ENCODE measurements around the gene PKP1. TPM values are rescaled to one million over a fixed set of nuclear protein-coding genes. Genes with fewer than 3 reads are reported as not detected.

Gene PKP1
- total RNA-seq, 1 donor from 2014 or later = 137 TPM

DNA sequence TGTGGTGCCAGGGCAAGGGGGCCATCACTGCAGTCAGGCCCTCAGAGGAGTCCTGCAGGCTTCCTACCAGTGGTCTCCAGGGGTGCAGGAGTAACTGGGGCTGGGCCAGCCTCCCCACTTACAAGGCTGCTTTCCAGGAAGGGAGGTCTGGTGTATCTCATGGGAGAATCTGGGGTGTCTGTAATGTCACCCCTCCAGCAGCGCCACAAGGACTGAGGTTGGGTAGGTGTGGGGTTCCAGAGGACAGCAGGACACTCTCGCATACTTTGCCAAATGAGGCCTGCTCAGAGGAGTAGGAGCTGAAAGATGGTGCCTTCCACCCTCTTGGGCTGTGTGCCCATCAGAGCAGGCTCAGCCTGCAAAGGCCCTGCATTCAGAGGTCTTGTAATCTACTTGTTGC lies 47.2 kb downstream of the PKP1 start:
- DNase-seq = no peak

GRCh38 chr1:201331166-201331565 lies 47.9 kb downstream of the PKP1 start:
- DNase-seq = no peak

GRCh38 chr1:201332021-201332420 lies 48.7 kb downstream of the PKP1 start:
- no peak for DNase-seq

- no peak for DNase-seq
Measured at GRCh38 chr1:201332616-201333335, 49.5 kb downstream of the PKP1 start.

- no peak for DNase-seq
Measured at GRCh38 chr1:201334325-201335173, 51.2 kb downstream of the PKP1 start.

DNA sequence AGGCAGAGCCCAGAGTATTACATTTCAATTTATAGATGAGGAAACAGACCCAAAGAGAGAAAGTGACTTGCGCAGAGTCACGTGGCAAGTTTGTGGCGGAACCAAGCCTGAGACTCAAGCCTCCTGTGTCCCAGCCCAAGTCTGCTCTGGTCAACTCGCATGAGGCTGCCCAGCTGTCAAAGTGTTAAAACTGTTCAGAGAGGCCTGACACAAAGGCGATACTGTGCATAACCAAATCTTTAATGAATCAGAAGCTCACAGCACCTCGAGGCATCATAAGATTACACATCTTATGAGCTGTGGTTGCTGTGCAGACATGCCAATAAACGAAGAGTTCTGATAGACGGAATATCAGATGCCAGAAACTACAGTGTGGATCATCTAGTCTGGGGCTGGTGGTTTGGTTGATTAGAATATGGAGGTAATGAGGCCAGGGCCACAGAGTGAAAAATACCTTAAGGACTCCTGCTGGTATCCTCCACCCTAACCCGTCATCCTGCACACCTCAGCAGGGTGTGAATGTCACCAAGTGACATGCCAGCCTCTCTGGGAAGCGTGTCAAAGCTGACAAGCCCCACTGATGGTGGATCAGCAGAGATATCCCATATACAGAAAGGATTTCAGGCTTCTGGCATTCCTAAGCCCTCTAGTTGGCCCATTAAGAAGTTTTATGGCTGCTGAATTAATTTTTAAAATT lies 52.0 kb downstream of the PKP1 start:
- DNase-seq = no peak

DNA sequence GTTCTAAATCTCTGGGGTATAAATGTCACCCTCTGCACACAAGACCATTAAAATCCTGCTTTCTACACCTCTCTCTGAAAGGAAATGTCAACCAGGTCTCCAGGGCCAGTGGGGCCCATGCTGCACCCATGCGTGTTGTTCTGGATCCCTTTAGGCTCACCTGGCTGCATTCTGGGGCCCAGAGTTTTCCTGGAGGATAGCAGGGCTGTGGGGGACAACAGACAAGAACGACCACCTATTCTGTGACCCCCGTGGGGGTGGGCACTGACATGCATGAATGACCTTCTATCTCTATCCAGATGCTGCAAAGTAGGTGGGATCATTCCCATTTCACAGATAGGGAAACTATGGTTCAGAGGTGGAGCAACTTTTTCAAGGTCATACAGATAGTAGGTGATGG lies 52.6 kb downstream of the PKP1 start:
- DNase-seq = no peak

DNA sequence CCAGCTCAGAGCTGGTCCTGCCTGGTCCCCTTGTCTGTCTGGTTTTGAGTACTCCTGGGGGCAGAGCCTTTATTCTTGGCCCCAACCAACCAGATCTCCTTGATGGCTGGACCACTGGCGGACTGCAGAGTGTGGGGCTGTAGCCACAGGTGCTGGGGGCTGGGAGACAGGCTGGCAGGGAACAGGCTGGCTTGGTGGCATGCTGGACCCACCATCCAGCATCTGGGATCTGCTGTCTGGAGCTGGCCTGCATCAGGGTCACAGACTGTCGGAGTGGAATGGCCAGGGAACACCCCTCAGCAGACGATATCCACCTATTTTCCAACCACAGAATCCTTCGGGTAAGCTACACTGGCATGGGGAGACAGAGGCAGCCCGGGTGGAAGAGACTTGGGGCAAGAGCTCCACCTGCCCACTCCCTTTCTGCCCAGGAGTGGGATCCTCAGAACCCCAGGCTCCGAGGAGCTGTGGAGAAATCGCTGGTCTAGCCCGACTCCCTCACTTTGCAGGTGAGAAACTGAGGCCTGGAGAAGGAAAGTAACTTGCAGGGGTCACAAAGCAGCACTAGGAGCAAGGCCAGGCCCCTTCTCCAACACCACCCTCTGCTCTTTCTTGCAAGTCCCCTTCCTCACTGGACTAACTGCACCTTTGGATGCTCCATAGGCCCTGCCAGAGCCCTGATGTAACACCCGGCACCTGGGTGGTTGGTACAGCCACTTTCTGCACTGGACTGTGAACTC lies 53.6 kb downstream of the PKP1 start:
- DNase-seq = no peak

DNA sequence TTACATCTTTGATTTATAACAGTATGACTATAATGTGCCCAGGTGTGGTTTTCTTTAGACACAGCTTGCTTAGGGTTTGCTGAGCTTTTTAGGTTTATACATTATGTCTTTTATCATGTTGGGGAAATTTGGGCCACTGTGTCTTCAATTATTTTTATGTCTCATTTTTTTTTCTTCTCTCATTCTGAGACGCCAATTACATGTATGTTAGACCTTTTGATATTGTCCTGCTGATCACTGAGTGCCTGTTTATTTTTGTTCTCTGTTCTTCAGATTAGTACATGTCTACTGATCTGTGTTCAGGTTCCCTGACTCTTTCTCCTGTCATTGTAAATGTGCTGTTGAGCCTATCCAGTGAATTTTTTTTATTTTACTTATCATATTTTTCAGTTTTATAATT lies 58.1 kb downstream of the PKP1 start:
- no peak for DNase-seq

GRCh38 chr1:201344206-201345080 lies 61.1 kb downstream of the PKP1 start:
- peak; percentile 56 for DNase-seq

GRCh38 chr1:201345081-201345355 lies 61.7 kb downstream of the PKP1 start:
- no peak for DNase-seq

- peak; percentile 61 for DNase-seq
Measured at GRCh38 chr1:201346337-201346939, 63.1 kb downstream of the PKP1 start.

GRCh38 chr1:201346987-201347386 lies 63.7 kb downstream of the PKP1 start:
- DNase-seq = no peak

DNA sequence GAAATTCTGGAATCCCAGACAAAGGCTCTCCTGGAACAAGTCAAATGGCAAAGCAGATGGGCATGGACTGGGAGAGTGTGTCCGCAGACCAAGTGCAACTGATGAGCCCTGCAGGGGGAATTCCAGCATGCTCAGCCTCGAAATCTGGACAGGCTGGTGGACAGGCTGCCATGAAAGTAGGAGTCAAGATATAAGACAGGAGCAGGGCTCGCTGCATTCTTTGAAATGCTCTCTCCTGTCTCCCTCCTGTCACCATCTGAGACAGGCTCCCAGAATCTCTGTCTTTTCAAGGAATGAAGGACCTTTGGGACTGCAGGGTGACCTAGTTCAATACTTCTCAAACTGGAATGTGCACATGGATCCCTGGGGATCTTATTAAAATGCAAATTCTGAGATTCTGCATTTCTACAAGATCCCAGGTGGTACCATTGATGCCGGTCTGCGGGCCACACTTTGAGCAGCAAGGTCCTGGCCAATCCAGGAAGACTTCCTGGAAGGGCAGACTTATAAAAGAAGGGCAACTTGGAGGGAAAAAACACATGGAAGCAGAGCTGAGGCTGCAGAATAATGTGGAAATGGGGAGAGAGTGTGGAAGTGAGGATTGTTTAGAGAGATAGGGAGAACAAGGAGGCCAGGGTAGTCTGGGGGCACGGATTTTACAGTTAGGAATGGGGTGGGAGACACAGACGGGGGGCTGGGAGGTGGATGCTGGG lies 64.3 kb downstream of the PKP1 start:
- DNase-seq = no peak

- DNase-seq = peak; percentile 74
Measured at GRCh38 chr1:201348211-201348566, 64.9 kb downstream of the PKP1 start.

DNA sequence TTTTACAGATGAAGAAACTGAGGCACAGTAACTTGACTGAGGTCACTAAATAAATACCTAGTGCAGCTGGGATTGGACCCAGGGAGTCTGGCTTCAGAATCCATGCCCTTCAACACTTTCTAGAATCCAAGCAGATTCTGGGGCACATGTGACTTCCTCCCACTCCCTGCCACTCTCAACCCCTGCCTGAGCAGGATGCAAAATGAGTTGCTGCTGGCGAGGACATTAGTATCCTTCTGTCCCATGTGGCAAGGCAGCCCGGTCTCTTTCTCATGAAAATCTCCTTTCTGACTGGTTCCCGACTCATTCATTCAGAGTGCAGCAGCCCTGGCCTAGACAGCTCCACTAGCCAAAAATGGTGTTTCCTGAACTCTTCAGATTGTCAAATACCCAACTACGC lies 65.8 kb downstream of the PKP1 start:
- no peak for DNase-seq

DNA sequence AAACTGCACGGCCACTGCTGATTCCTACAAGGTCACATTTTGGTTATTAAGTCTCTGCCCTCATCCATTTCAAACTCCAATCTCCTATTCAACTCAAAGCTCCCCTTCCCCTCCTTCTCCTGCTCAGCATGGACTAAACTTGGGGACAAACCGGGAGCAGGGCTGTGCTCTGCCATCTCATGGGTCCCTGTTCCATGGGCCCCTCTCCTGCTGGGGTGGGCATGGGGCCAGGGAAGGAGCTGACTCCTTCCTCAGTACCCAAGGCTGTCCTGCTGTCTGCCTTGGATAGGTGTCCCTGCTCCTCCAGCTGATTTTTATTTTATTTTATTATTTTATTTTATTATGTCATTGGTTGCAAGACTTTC lies 67.0 kb downstream of the PKP1 start:
- DNase-seq = no peak

- DNase-seq = no peak
Measured at GRCh38 chr1:201350884-201351283, 67.6 kb downstream of the PKP1 start.

- DNase-seq = no peak
Measured at GRCh38 chr1:201351617-201352016, 68.3 kb downstream of the PKP1 start.

DNA sequence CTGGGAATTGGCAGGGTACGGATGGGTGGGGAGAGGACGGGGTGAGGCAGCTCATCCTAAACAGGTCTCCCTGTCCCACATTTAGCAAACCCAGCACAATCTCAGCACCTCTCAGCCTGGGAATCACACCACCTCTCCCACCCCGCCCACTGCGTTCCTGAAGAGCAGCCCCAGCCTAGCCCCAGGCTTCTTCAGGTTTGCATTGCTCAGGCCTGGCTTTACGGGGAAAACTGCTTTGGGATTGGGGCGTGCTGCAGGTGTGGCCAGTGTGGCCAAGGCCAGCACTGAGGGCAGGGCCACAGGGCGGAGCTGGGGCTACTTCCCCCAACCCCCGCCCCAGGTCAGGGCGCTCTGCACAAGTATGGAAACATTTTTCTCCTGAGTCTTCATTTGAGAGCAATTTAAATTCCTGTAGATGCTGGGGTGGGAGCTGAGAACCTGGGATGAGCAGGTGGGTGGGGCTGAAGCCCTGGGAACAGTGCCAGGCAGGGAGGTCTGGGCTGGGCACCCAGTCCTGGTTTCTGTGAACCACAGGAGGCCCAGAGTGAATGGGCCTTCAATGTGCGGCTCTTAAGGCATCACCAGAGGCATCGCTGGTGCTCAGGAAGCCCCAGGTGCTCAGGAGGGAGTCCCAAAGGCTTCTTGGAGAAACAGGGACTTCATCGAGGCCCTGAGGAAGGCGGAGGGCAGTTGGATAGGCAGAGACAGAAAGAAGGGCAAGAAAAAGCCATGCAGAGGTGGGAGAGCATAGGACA lies 70.1 kb downstream of the PKP1 start:
- no peak for DNase-seq
